Upper lobe of left lung (tissue), 6 donors: ENCODE data around the gene EPHB1. TPM values are rescaled to one million over a fixed set of nuclear protein-coding genes. Genes with fewer than 3 reads are reported as not detected.

Source experiments
- ATAC-seq, 2 donors: fragments of 200-7000 bp; cut with Tn5 transposase; one replicate each; pipeline ENCODE4 v1.9.1; 2022; ENCODE audit warnings: mild to moderate bottlenecking in 2 of 2, moderate library complexity in 2 of 2; ENCODE audit not compliant: low FRiP score in 2 of 2
- DNase-seq, 2 donors: peaks; one replicate each; pipeline ENCODE4 v3.0.0-alpha.2; 2019 to 2020
- H3K27ac ChIP-seq, 4 donors: fragments of 200-600 bp; sonication (generic); one replicate each; pipeline ENCODE4 v1.5.1; 2016 to 2019
- H3K27me3 ChIP-seq, 4 donors: fragments of 200-600 bp; sonication (generic); one replicate each; pipeline ENCODE4 v1.5.1; 2017 to 2019
- H3K36me3 ChIP-seq, 4 donors: fragments of 200-600 bp; sonication (generic); one replicate each; pipeline ENCODE4 v1.5.1; 2016 to 2019
- H3K4me1 ChIP-seq, 4 donors: fragments of 200-600 bp; sonication (generic); one replicate each; pipeline ENCODE4 v1.5.1; 2018 to 2019
- H3K4me3 ChIP-seq, 4 donors: fragments of 200-600 bp; sonication (generic); one replicate each; pipeline ENCODE4 v1.5.1; 2017 to 2019; ENCODE audit warnings: mild to moderate bottlenecking in 2 of 4, moderate library complexity in 1 of 4
- H3K9me3 ChIP-seq, 4 donors: fragments of 200-600 bp; sonication (generic); one replicate each; pipeline ENCODE4 v1.5.1; 2018 to 2019
- CTCF ChIP-seq, 6 experiments: fragments of 450-650 bp in 4 of 6; fragments of 200-600 bp in 2 of 6; sonication (generic) in 2 of 6; IDR thresholded peaks; one replicate each; pipeline ENCODE4 v1.5.1; 2016 to 2019; ENCODE audit warnings: antibody characterized with exemption in 6 of 6
- EP300 ChIP-seq, 4 donors: sonication (generic); formaldehyde crosslinking; IDR thresholded peaks; one replicate each; pipeline ENCODE4 v1.5.1; 2017; ENCODE audit warnings: antibody characterized with exemption in 4 of 4, control low read depth in 2 of 4
- POLR2A ChIP-seq, 4 donors: fragments of 450-650 bp; IDR thresholded peaks; one replicate each; pipeline ENCODE4 v1.5.1; 2016 to 2017; ENCODE audit warnings: antibody characterized with exemption in 4 of 4, mild to moderate bottlenecking in 2 of 4
- POLR2AphosphoS5 ChIP-seq, 2 donors: sonication (generic); formaldehyde crosslinking; IDR thresholded peaks; one replicate each; pipeline ENCODE4 v1.5.1; 2017; ENCODE audit warnings: antibody characterized with exemption in 2 of 2
- WGBS, 2 donors: methylation state at CpG; one replicate each; pipeline ENCODE4 v1.1.5; 2017 to 2018; 5-methylcytosine and 5-hydroxymethylcytosine counted together
- total RNA-seq, 6 donors: library from RNA; depleted of rRNA in 4 of 6; stranded (reverse); fragments of >200 nt in 4 of 6; gene quantifications; one replicate each; pipeline versions ENCODE4 v1.1.0 to v1.2.1, GENCODE V29; 2016 to 2021
- donor health status: DM: no; HTN: no; CAD: no; lungs with moderate emphysema.
- donor health status: DM: no; HTN: yes; CAD: no; lungs with severe emphysema.

Gene EPHB1
- total RNA-seq, 6 donors from 2014 or later = 1.3 to 14.6 (median 2.4) TPM; not detected in 1

GRCh38 chr3:134751831-134752230 lies 43.2 kb upstream of the EPHB1 start:
- Histone ChIP-seq H3K4me3 (no peak overlapping the region), H3K27ac (no peak overlapping the region), H3K4me1 (no peaks in the 10 kb centered on the region), H3K27me3 (no peaks in the 10 kb centered on the region), H3K9me3 (no peaks in the 10 kb centered on the region), H3K36me3 (no peaks in the 10 kb centered on the region)
- no peak for DNase-seq
- WGBS, 2 donors = 78 to 95% methylated on average over 2 of the region's 2 CpGs
- ATAC-seq = no peak
- TF ChIP-seq CTCF (IDR thresholded peaks at IDR 0.05) (no peak), POLR2A (IDR thresholded peaks at IDR 0.05) (no peak), EP300 (IDR thresholded peaks at IDR 0.05) (no peak), POLR2AphosphoS5 (IDR thresholded peaks at IDR 0.05) (no peak)

- no peak for TF ChIP-seq POLR2AphosphoS5 (IDR thresholded peaks at IDR 0.05)
- no peak for TF ChIP-seq POLR2A (IDR thresholded peaks at IDR 0.05)
- TF ChIP-seq CTCF (IDR thresholded peaks at IDR 0.05) = no peak
- H3K27me3 ChIP-seq = no peaks in the 10 kb centered on the region
- ATAC-seq (no peak), DNase-seq (peak in 1 of 2 donors; percentile 20)
- WGBS, 2 donors = 81 to 84% methylated on average over 9 of the region's 9 CpGs
- no peak overlapping the region for H3K27ac ChIP-seq
- no peaks in the 10 kb centered on the region for H3K36me3 ChIP-seq
- H3K4me1 ChIP-seq = no peaks in the 10 kb centered on the region
- no peak overlapping the region for H3K4me3 ChIP-seq
- no peaks in the 10 kb centered on the region for H3K9me3 ChIP-seq
Measured at GRCh38 chr3:134752761-134753461, 42.1 kb upstream of the EPHB1 start.

GRCh38 chr3:134753999-134754742 lies 40.9 kb upstream of the EPHB1 start:
- no peak for DNase-seq
- Histone ChIP-seq H3K27me3 (no peaks in the 10 kb centered on the region), H3K9me3 (no peaks in the 10 kb centered on the region), H3K27ac (no peak overlapping the region), H3K4me1 (no peaks in the 10 kb centered on the region), H3K36me3 (no peaks in the 10 kb centered on the region), H3K4me3 (no peak overlapping the region)
- TF ChIP-seq POLR2AphosphoS5 (IDR thresholded peaks at IDR 0.05) = no peak
- no peak for TF ChIP-seq CTCF (IDR thresholded peaks at IDR 0.05)
- TF ChIP-seq POLR2A (IDR thresholded peaks at IDR 0.05) = no peak
- TF ChIP-seq EP300 (IDR thresholded peaks at IDR 0.05) = no peak
- ATAC-seq = no peak
- WGBS, 2 donors = 65 to 67% methylated on average over 3 to 6 of the region's 6 CpGs

GRCh38 chr3:134754768-134755559 lies 40.1 kb upstream of the EPHB1 start:
- TF ChIP-seq CTCF (IDR thresholded peaks at IDR 0.05) (peak in 5 of 6 experiments; percentile 11 to 40 (median 30)), POLR2AphosphoS5 (IDR thresholded peaks at IDR 0.05) (no peak), EP300 (IDR thresholded peaks at IDR 0.05) (no peak), POLR2A (IDR thresholded peaks at IDR 0.05) (no peak)
- Histone ChIP-seq H3K27me3 (no peaks in the 10 kb centered on the region), H3K4me3 (no peak overlapping the region), H3K27ac (no peak overlapping the region), H3K4me1 (no peaks in the 10 kb centered on the region), H3K36me3 (no peaks in the 10 kb centered on the region), H3K9me3 (no peaks in the 10 kb centered on the region)
- 50 to 88% methylated on average over 2 to 4 of the region's 4 CpGs for WGBS, 2 donors
- peak in 1 of 2 donors; percentile 29 for DNase-seq
- peak in 1 of 2 donors; percentile 44 for ATAC-seq
